Erythroblast (primary cell): ENCODE measurements around the gene HOXA3.

ENCODE experiments used
- DNase-seq, 2 experiments: peaks; one replicate each; lab custom pipeline; 2025; lab: John Stamatoyannopoulos, UW
- GATA1 ChIP-seq: IDR thresholded peaks from 2 replicates; pipeline ENCODE4 v1.6.1; 2011; ENCODE audit warnings: low read depth, mild to moderate bottlenecking, control low read depth, low read length, moderate library complexity
- POLR2A ChIP-seq: IDR thresholded peaks from 2 replicates; pipeline ENCODE4 v1.6.1; 2011; ENCODE audit warnings: mild to moderate bottlenecking, low read length

Gene HOXA3

GRCh38 chr7:27128034-27128433, 24.3 kb downstream of the HOXA3 start:
- DNase-seq, result no peak
- TF ChIP-seq POLR2A (no peak), GATA1 (no peak)

- no peak for TF ChIP-seq GATA1
- TF ChIP-seq POLR2A, result no peak
- no peak for DNase-seq
Observed at GRCh38 chr7:27126596-27127327, 25.6 kb downstream of the HOXA3 start.

- no peak for DNase-seq
- no peak for TF ChIP-seq POLR2A
- no peak for TF ChIP-seq GATA1
Observed at GRCh38 chr7:27125986-27126394, 26.4 kb downstream of the HOXA3 start.

- TF ChIP-seq GATA1 (no peak), POLR2A (no peak)
- no peak for DNase-seq
Observed at GRCh38 chr7:27124902-27125689, 27.3 kb downstream of the HOXA3 start.

GRCh38 chr7:27124096-27124901, 28.1 kb downstream of the HOXA3 start:
- no peak for DNase-seq
- TF ChIP-seq GATA1 (no peak), POLR2A (no peak)

GRCh38 chr7:27123477-27124053, 28.8 kb downstream of the HOXA3 start:
- TF ChIP-seq POLR2A (no peak), GATA1 (no peak)
- DNase-seq, result no peak

- DNase-seq, result no peak
- TF ChIP-seq POLR2A (no peak), GATA1 (no peak)
Observed at GRCh38 chr7:27123007-27123476, 29.3 kb downstream of the HOXA3 start.

- no peak for TF ChIP-seq GATA1
- TF ChIP-seq POLR2A, result no peak
- no peak for DNase-seq
Observed at GRCh38 chr7:27122077-27122910, 30.1 kb downstream of the HOXA3 start.

- DNase-seq, result no peak
- TF ChIP-seq POLR2A (no peak), GATA1 (no peak)
Observed at GRCh38 chr7:27121684-27122076, 30.7 kb downstream of the HOXA3 start.

- DNase-seq, result no peak
- TF ChIP-seq GATA1 (no peak), POLR2A (no peak)
Observed at GRCh38 chr7:27119412-27119911, 32.9 kb downstream of the HOXA3 start.

GRCh38 chr7:27118580-27118979, 33.8 kb downstream of the HOXA3 start:
- TF ChIP-seq GATA1 (no peak), POLR2A (no peak)
- no peak for DNase-seq

GRCh38 chr7:27117887-27118491, 34.4 kb downstream of the HOXA3 start:
- TF ChIP-seq POLR2A (no peak), GATA1 (no peak)
- DNase-seq, result no peak
